GM23248 (cell line): ENCODE measurements around the gene CLEC18A. TPM values are rescaled to one million over a fixed set of nuclear protein-coding genes. Genes with fewer than 3 reads are reported as not detected.

Source experiments
- DNase-seq: peaks from one replicate; pipeline ENCODE4 v3.0.0-alpha.2; 2015
- H2AFZ ChIP-seq: fragments of 200-600 bp; sonication (generic); 2 replicates; pipeline ENCODE4 v1.6.1; 2016; ENCODE audit warnings: antibody characterized with exemption
- H3F3A ChIP-seq: fragments of 200-600 bp; sonication (generic); 2 replicates; pipeline ENCODE4 v1.6.1; 2016; ENCODE audit warnings: mild to moderate bottlenecking, antibody characterized with exemption, mixed run types; ENCODE audit not compliant: insufficient read depth
- H3K27ac ChIP-seq: fragments of 200-600 bp; sonication (generic); 2 replicates; pipeline ENCODE4 v1.5.1; 2016; ENCODE audit warnings: mild to moderate bottlenecking
- H3K27me3 ChIP-seq: fragments of 200-600 bp; sonication (generic); replicated peaks from 2 replicates; pipeline ENCODE4 v1.6.1; 2016; ENCODE audit warnings: mild to moderate bottlenecking; ENCODE audit not compliant: insufficient read depth
- H3K36me3 ChIP-seq: fragments of 200-600 bp; sonication (generic); 2 replicates; pipeline ENCODE4 v1.6.1; 2016; ENCODE audit warnings: low read depth, mild to moderate bottlenecking
- H3K4me1 ChIP-seq: fragments of 200-600 bp; sonication (generic); 2 replicates; pipeline ENCODE4 v1.6.1; 2016; ENCODE audit warnings: mild to moderate bottlenecking; ENCODE audit not compliant: insufficient read depth
- H3K4me2 ChIP-seq: fragments of 200-600 bp; sonication (generic); one replicate; pipeline ENCODE4 v1.6.1; 2016; ENCODE audit warnings: mild to moderate bottlenecking; ENCODE audit not compliant: unreplicated experiment
- H3K4me3 ChIP-seq: fragments of 200-600 bp; sonication (generic); 2 replicates; pipeline ENCODE4 v1.5.1; 2016; ENCODE audit warnings: mild to moderate bottlenecking
- H3K79me2 ChIP-seq: fragments of 200-600 bp; sonication (generic); 2 replicates; pipeline ENCODE4 v1.6.1; 2016; ENCODE audit warnings: mild to moderate bottlenecking; ENCODE audit not compliant: insufficient read depth
- H3K9ac ChIP-seq: fragments of 200-600 bp; sonication (generic); 2 replicates; pipeline ENCODE4 v1.6.1; 2016; ENCODE audit warnings: mild to moderate bottlenecking
- H3K9me2 ChIP-seq: fragments of 200-600 bp; sonication (generic); 2 replicates; pipeline ENCODE4 v1.6.1; 2016; ENCODE audit warnings: mixed run types, mild to moderate bottlenecking, moderate library complexity; ENCODE audit not compliant: insufficient read depth
- H3K9me3 ChIP-seq: fragments of 200-600 bp; sonication (generic); one replicate; pipeline ENCODE4 v1.6.1; 2017; ENCODE audit warnings: low read depth
- H4K20me1 ChIP-seq: fragments of 200-600 bp; sonication (generic); 2 replicates; pipeline ENCODE4 v1.6.0; 2016; ENCODE audit not compliant: insufficient read depth
- EZH2 ChIP-seq: fragments of 200-600 bp; sonication (generic); IDR thresholded peaks from 2 replicates; pipeline ENCODE4 v1.6.1; 2018; ENCODE audit warnings: antibody characterized with exemption, mild to moderate bottlenecking; ENCODE audit not compliant: insufficient read depth, poor library complexity, severe bottlenecking
- EZH2phosphoT487 ChIP-seq: fragments of 200-600 bp; sonication (generic); IDR thresholded peaks from 2 replicates; pipeline ENCODE4 v1.6.1; 2018; ENCODE audit warnings: antibody characterized with exemption, moderate library complexity, mild to moderate bottlenecking, low read depth; ENCODE audit not compliant: insufficient read depth
- WGBS, 2 experiments: methylation state at CpG; one replicate each; pipeline ENCODE4 v1.1.6; 2015 to 2017; ENCODE audit warnings: low lambda C conversion rate in 2 of 2, low coverage in 1 of 2; ENCODE audit errors: missing lambda C conversion rate in 2 of 2; 5-methylcytosine and 5-hydroxymethylcytosine counted together
- in situ Hi-C: fragments of 300-500 bp; cut with MboI; formaldehyde crosslinking; loops from 2 replicates; pipeline ENCODE4 v1.15.0; 2020
- polyA plus RNA-seq: library from polyadenylated mRNA; unstranded; fragments of >200 nt; fragmentation: Nextera tagmentation; extraction: Ambion mirVana; gene quantifications from 2 replicates; pipeline ENCODE4 v1.2.1, GENCODE V29; 2016
- total RNA-seq: library from RNA; depleted of rRNA; stranded (reverse); fragments of >200 nt; shearing (Covaris generic); gene quantifications from 2 replicates; pipeline ENCODE4 v1.2.3, GENCODE V29; 2014

Gene CLEC18A
- total and polyA plus RNA-seq, 2 experiments from 2014 or later: 0.10 to 0.43 TPM

GRCh38 chr16:69917311-69917710 lies 33.8 kb upstream of the CLEC18A start:
- Histone ChIP-seq H3K9ac (peak overlapping the region; percentile 84), H3K4me2 (peak overlapping the region; percentile 92)

GRCh38 chr16:69917739-69918138 lies 33.4 kb upstream of the CLEC18A start:
- WGBS, 2 experiments: 29 to 37% methylated on average over 20 of the region's 20 CpGs
- no peaks in the 10 kb centered on the region for H3K36me3 ChIP-seq
- in situ Hi-C loops: no loop called here
- peak overlapping the region; percentile 84 for H3K9ac ChIP-seq
- H3K79me2 ChIP-seq: no peaks in the 10 kb centered on the region
- peak overlapping the region; percentile 95 for H3K27ac ChIP-seq
- H4K20me1 ChIP-seq: no peaks in the 10 kb centered on the region
- H3K27me3 ChIP-seq: no peaks in the 10 kb centered on the region
- TF ChIP-seq EZH2: no peak
- no peak for TF ChIP-seq EZH2phosphoT487
- peaks cover 24% of the 10 kb centered on the region for H3K4me1 ChIP-seq
- H3K9me3 ChIP-seq: no peaks in the 10 kb centered on the region
- no peaks in the 10 kb centered on the region for H3K9me2 ChIP-seq
- peak overlapping the region; percentile 79 for H2AFZ ChIP-seq
- peaks cover 23% of the 10 kb centered on the region for H3F3A ChIP-seq
- DNase-seq: peak; percentile 96
- H3K4me2 ChIP-seq: peak overlapping the region; percentile 92
- peak overlapping the region; percentile 74 for H3K4me3 ChIP-seq

More at GRCh38 chr16:69917311-69917710, 33.8 kb upstream of the CLEC18A start:
- 100% methylated on average over 1 of the region's 1 CpG for WGBS, 2 experiments
- DNase-seq: peak; percentile 20
- TF ChIP-seq EZH2 (no peak), EZH2phosphoT487 (no peak)
- peaks cover 24% of the 10 kb centered on the region for H3K4me1 ChIP-seq
- peaks cover 23% of the 10 kb centered on the region for H3F3A ChIP-seq
- H3K79me2 ChIP-seq: no peaks in the 10 kb centered on the region
- no peaks in the 10 kb centered on the region for H3K27me3 ChIP-seq
- H2AFZ ChIP-seq: peak overlapping the region; percentile 79
- in situ Hi-C loops: no loop called here
- peak overlapping the region; percentile 74; the same call in 1 of the 2 replicates for H3K4me3 ChIP-seq
- no peaks in the 10 kb centered on the region for H4K20me1 ChIP-seq
- no peaks in the 10 kb centered on the region for H3K9me3 ChIP-seq
- no peaks in the 10 kb centered on the region for H3K9me2 ChIP-seq
- peak overlapping the region; percentile 95 for H3K27ac ChIP-seq
- no peaks in the 10 kb centered on the region for H3K36me3 ChIP-seq

GRCh38 chr16:69918241-69918640 lies 32.9 kb upstream of the CLEC18A start:
- Histone ChIP-seq H3K9me3 (no peaks in the 10 kb centered on the region), H2AFZ (peak overlapping the region; percentile 79), H4K20me1 (no peaks in the 10 kb centered on the region), H3K4me1 (peaks cover 24% of the 10 kb centered on the region), H3K9ac (peak overlapping the region; percentile 84), H3K4me3 (peak overlapping the region; percentile 74), H3K79me2 (no peaks in the 10 kb centered on the region), H3K27ac (peak overlapping the region; percentile 95), H3K36me3 (no peaks in the 10 kb centered on the region), H3K4me2 (peak overlapping the region; percentile 92), H3K9me2 (no peaks in the 10 kb centered on the region), H3K27me3 (no peaks in the 10 kb centered on the region), H3F3A (peaks cover 23% of the 10 kb centered on the region)
- peak; percentile 47 for DNase-seq
- 95 to 100% methylated on average over 1 of the region's 1 CpG for WGBS, 2 experiments
- TF ChIP-seq EZH2 (no peak), EZH2phosphoT487 (no peak)
- in situ Hi-C loops: no loop called here

- Histone ChIP-seq H3K4me3 (no peak overlapping the region), H3K27ac (no peak overlapping the region), H3K9me3 (no peaks in the 10 kb centered on the region), H3K79me2 (peaks cover 6% of the 10 kb centered on the region; the same call in 1 of the 2 replicates), H3K9me2 (no peaks in the 10 kb centered on the region), H3K9ac (no peak overlapping the region), H2AFZ (no peak overlapping the region), H3K4me2 (no peak overlapping the region), H3K36me3 (no peaks in the 10 kb centered on the region), H3K4me1 (peaks cover 43% of the 10 kb centered on the region), H4K20me1 (no peaks in the 10 kb centered on the region), H3F3A (peaks cover 30% of the 10 kb centered on the region), H3K27me3 (no peaks in the 10 kb centered on the region)
- TF ChIP-seq EZH2 (no peak), EZH2phosphoT487 (no peak)
- in situ Hi-C loops: no loop called here
- no peak for DNase-seq
- WGBS, 2 experiments: 48 to 58% methylated on average over 2 of the region's 2 CpGs
Measured at GRCh38 chr16:69921127-69921526, 30.0 kb upstream of the CLEC18A start.

- Histone ChIP-seq H2AFZ (no peak overlapping the region), H3K27ac (no peak overlapping the region), H3K9me3 (no peaks in the 10 kb centered on the region), H3K4me1 (peaks cover 46% of the 10 kb centered on the region), H3K36me3 (no peaks in the 10 kb centered on the region), H3F3A (peaks cover 25% of the 10 kb centered on the region), H3K79me2 (peaks cover 17% of the 10 kb centered on the region), H3K9ac (no peak overlapping the region), H3K4me2 (no peak overlapping the region), H4K20me1 (no peaks in the 10 kb centered on the region), H3K4me3 (no peak overlapping the region), H3K27me3 (no peaks in the 10 kb centered on the region), H3K9me2 (no peaks in the 10 kb centered on the region)
- TF ChIP-seq EZH2: no peak
- no peak for TF ChIP-seq EZH2phosphoT487
- DNase-seq: no peak
- 95 to 96% methylated on average over 6 of the region's 6 CpGs for WGBS, 2 experiments
- in situ Hi-C loops: no loop called here
Measured at GRCh38 chr16:69922200-69922599, 28.9 kb upstream of the CLEC18A start.
